Stimulated activated CD4-positive, alpha-beta T cell treated with anti-CD3 and anti-CD28 coated beads, Interleukin-15, amount 100 ng/mL, for 1 hour (primary cell): ENCODE results near the gene ZBTB17.
"Not testable (repeated sequence)": the region's sequence is repeated elsewhere in the genome, so short reads cannot be mapped to it uniquely, and the experiment has no call there.

Experiments used
- DNase-seq, 2 donors: peaks; one replicate each; pipeline ENCODE4 v3.0.0-alpha.2; 2020; ENCODE audit warnings: low read depth in 1 of 2, low spot score in 1 of 2

Gene ZBTB17

GRCh38 chr1:16011936-16012589 is 36.2 kb upstream of the ZBTB17 start:
- DNase-seq: no peak

- no peak for DNase-seq
These were observed 34.9 kb upstream of the ZBTB17 start for GRCh38 chr1:16010837-16011236.

- no peak for DNase-seq
These were observed 33.8 kb upstream of the ZBTB17 start for GRCh38 chr1:16009678-16010077.

- DNase-seq: peak; percentile 47 to 56
These were observed 33.1 kb upstream of the ZBTB17 start for GRCh38 chr1:16009030-16009460.

GRCh38 chr1:16007671-16008341 is 31.9 kb upstream of the ZBTB17 start:
- DNase-seq: no peak

GRCh38 chr1:16006552-16007485 is 30.9 kb upstream of the ZBTB17 start:
- no peak for DNase-seq

GRCh38 chr1:16006010-16006409 is 30.1 kb upstream of the ZBTB17 start:
- DNase-seq: no peak

GRCh38 chr1:16005597-16005996 is 29.7 kb upstream of the ZBTB17 start:
- DNase-seq: no peak

GRCh38 chr1:16001274-16001673 is 25.4 kb upstream of the ZBTB17 start:
- DNase-seq: not testable (repeated sequence)

- DNase-seq: no peak
These were observed 23.0 kb upstream of the ZBTB17 start for GRCh38 chr1:15998929-15999328.

GRCh38 chr1:15997637-15998280 is 21.9 kb upstream of the ZBTB17 start:
- no peak for DNase-seq

GRCh38 chr1:15997076-15997585 is 21.2 kb upstream of the ZBTB17 start:
- DNase-seq: no peak

- peak in 1 of 2 donors; percentile 33 for DNase-seq
These were observed 18.9 kb upstream of the ZBTB17 start for GRCh38 chr1:15994590-15995351.

GRCh38 chr1:15994081-15994480 is 18.2 kb upstream of the ZBTB17 start:
- DNase-seq: no peak

- no peak for DNase-seq
These were observed 17.8 kb upstream of the ZBTB17 start for GRCh38 chr1:15993666-15994065.

GRCh38 chr1:15992582-15993500 is 16.9 kb upstream of the ZBTB17 start:
- DNase-seq: no peak

- DNase-seq: no peak
These were observed 16.3 kb upstream of the ZBTB17 start for GRCh38 chr1:15992187-15992553.

GRCh38 chr1:15991427-15992186 is 15.7 kb upstream of the ZBTB17 start:
- DNase-seq: no peak

- DNase-seq: no peak
These were observed 13.9 kb upstream of the ZBTB17 start for GRCh38 chr1:15989776-15990175.
